PC-3 (cell line): ENCODE measurements around the gene COG5. TPM values are rescaled to one million over a fixed set of nuclear protein-coding genes. Genes with fewer than 3 reads are reported as not detected.

Experiments
- ATAC-seq: fragments of 200-7000 bp; cut with Tn5 transposase; 2 replicates; pipeline ENCODE4 v1.9.1; 2020; ENCODE audit warnings: mild to moderate bottlenecking, moderate library complexity
- BruUV-seq: library from RNA; stranded (reverse); fragments of 400-500 nt; replicated peaks from 2 replicates; lab custom pipeline; 2021; lab: Mats Ljungman, UMichigan
- CTCF ChIA-PET: fragments of 300-600 bp; sonication (Branson Sonifier 250); formaldehyde crosslinking; loops from one replicate; lab custom pipeline; 2022; ENCODE audit warnings: antibody characterized with exemption; lab: Charles Lee
- POLR2A ChIA-PET: fragments of 300-600 bp; sonication (Branson Sonifier 250); formaldehyde crosslinking; loops from one replicate; lab custom pipeline; 2022; ENCODE audit warnings: antibody characterized with exemption; ENCODE audit not compliant: unreplicated experiment; lab: Charles Lee
- DNase-seq: peaks from one replicate; pipeline ENCODE4 v3.0.0-alpha.2; 2015
- H2AFZ ChIP-seq: fragments of 300-600 bp; sonication (generic); 2 replicates; pipeline ENCODE4 v1.6.0; 2016; ENCODE audit warnings: antibody characterized with exemption, low read length
- H3F3A ChIP-seq: fragments of 300-600 bp; sonication (generic); one replicate; pipeline ENCODE4 v1.6.0; 2017; ENCODE audit warnings: antibody characterized with exemption, low read length, control low read depth, mild to moderate bottlenecking; ENCODE audit not compliant: unreplicated experiment
- H3K27ac ChIP-seq: fragments of 300-600 bp; sonication (generic); 2 replicates; pipeline ENCODE4 v1.5.1; 2016; ENCODE audit warnings: mild to moderate bottlenecking, low read length
- H3K27me3 ChIP-seq: fragments of 300-600 bp; sonication (generic); 2 replicates; pipeline ENCODE4 v1.6.1; 2016; ENCODE audit warnings: low read length, mixed read lengths
- H3K36me3 ChIP-seq: fragments of 300-600 bp; sonication (generic); 2 replicates; pipeline ENCODE4 v1.6.1; 2016; ENCODE audit warnings: low read depth, mixed run types, low read length, mixed read lengths
- H3K4me1 ChIP-seq: fragments of 300-600 bp; sonication (generic); 2 replicates; pipeline ENCODE4 v1.5.1; 2016; ENCODE audit warnings: low read length; ENCODE audit not compliant: insufficient read depth
- H3K4me2 ChIP-seq: fragments of 300-600 bp; sonication (generic); 2 replicates; pipeline ENCODE4 v1.6.0; 2016; ENCODE audit warnings: low read length
- H3K4me3 ChIP-seq: fragments of 300-600 bp; sonication (generic); 2 replicates; pipeline ENCODE4 v1.5.1; 2016; ENCODE audit warnings: mild to moderate bottlenecking, low read length, mixed read lengths
- H3K79me2 ChIP-seq: fragments of 300-600 bp; sonication (generic); 2 replicates; pipeline ENCODE4 v1.6.1; 2017; ENCODE audit warnings: low read length, mixed read lengths
- H3K9ac ChIP-seq: fragments of 300-600 bp; sonication (generic); 2 replicates; pipeline ENCODE4 v1.6.0; 2016; ENCODE audit warnings: mild to moderate bottlenecking, low read length
- H3K9me2 ChIP-seq: fragments of 300-600 bp; sonication (generic); replicated peaks from 2 replicates; pipeline ENCODE4 v1.6.1; 2016; ENCODE audit warnings: mixed run types, low read length, mixed read lengths
- H3K9me3 ChIP-seq: fragments of 300-600 bp; sonication (generic); 2 replicates; pipeline ENCODE4 v1.6.1; 2016; ENCODE audit warnings: low read length, mixed read lengths
- H4K20me1 ChIP-seq: fragments of 300-600 bp; sonication (generic); 2 replicates; pipeline ENCODE4 v1.6.1; 2016; ENCODE audit warnings: low read length, mixed read lengths
- CTCF ChIP-seq: fragments of 300-600 bp; sonication (generic); conservative IDR thresholded peaks from 2 replicates; pipeline ENCODE4 v1.5.1; 2017; ENCODE audit warnings: antibody characterized with exemption, low read depth, mild to moderate bottlenecking, low read length
- EZH2 ChIP-seq: fragments of 300-600 bp; sonication (generic); IDR thresholded peaks from one replicate; pipeline ENCODE4 v1.6.1; 2017; ENCODE audit warnings: antibody characterized with exemption, mild to moderate bottlenecking, low read length; ENCODE audit not compliant: unreplicated experiment
- EZH2phosphoT487 ChIP-seq: fragments of 300-600 bp; sonication (generic); IDR thresholded peaks from 2 replicates; pipeline ENCODE4 v1.6.1; 2018; ENCODE audit warnings: mild to moderate bottlenecking, antibody characterized with exemption, low read length, borderline replicate concordance
- intact Hi-C: fragments of 100-400 bp; cut with micrococcal nuclease; formaldehyde crosslinking; loops from 2 replicates; pipeline ENCODE4 v1.9.0; 2023
- total RNA-seq: library from RNA; depleted of rRNA; stranded (reverse); fragments of >200 nt; gene quantifications from 2 replicates; pipeline ENCODE4 v1.2.3, GENCODE V29; 2014

COG5 gene
- total RNA-seq, 1 experiment from 2014 or later = 51.7 TPM

GRCh38 chr7:107269790-107270189 is 293.9 kb downstream of the COG5 start:
- POLR2A ChIA-PET = interaction anchor here (0.5 kb wide), 1 partner anchor 36 kb away, joined by 3 read pairs; no protein-coding TSS in a partner anchor
- TF ChIP-seq EZH2phosphoT487 (no peak), CTCF (no peak), EZH2 (no peak)
- no peak for DNase-seq
- no peak overlapping the region for H3K4me2 ChIP-seq
- no peak overlapping the region for H2AFZ ChIP-seq
- H3K27me3 ChIP-seq = no peaks in the 10 kb centered on the region
- no peaks in the 10 kb centered on the region for H3K36me3 ChIP-seq
- CTCF ChIA-PET = no interaction called here
- no peaks in the 10 kb centered on the region for H3K79me2 ChIP-seq
- H3K9me3 ChIP-seq = no peaks in the 10 kb centered on the region
- no TSS peak for BruUV-seq
- H3K4me1 ChIP-seq = no peaks in the 10 kb centered on the region
- no peak overlapping the region for H3K9ac ChIP-seq
- ATAC-seq = no peak
- intact Hi-C loops = no loop called here
- H3K27ac ChIP-seq = no peak overlapping the region
- H3F3A ChIP-seq = no peaks in the 10 kb centered on the region
- H3K9me2 ChIP-seq = no peaks in the 10 kb centered on the region
- no peak overlapping the region for H3K4me3 ChIP-seq
- H4K20me1 ChIP-seq = no peaks in the 10 kb centered on the region

GRCh38 chr7:107268594-107268993 is 295.1 kb downstream of the COG5 start:
- TF ChIP-seq EZH2 (no peak), EZH2phosphoT487 (no peak), CTCF (no peak)
- H3K9me2 ChIP-seq = no peaks in the 10 kb centered on the region
- H3K4me2 ChIP-seq = no peak overlapping the region
- intact Hi-C loops = no loop called here
- H3K27ac ChIP-seq = no peak overlapping the region
- BruUV-seq = no TSS peak
- no peak for DNase-seq
- POLR2A ChIA-PET = no interaction called here
- H3F3A ChIP-seq = no peaks in the 10 kb centered on the region
- H2AFZ ChIP-seq = no peak overlapping the region
- CTCF ChIA-PET = no interaction called here
- ATAC-seq = no peak
- H3K9me3 ChIP-seq = no peaks in the 10 kb centered on the region
- no peaks in the 10 kb centered on the region for H3K79me2 ChIP-seq
- H3K4me1 ChIP-seq = no peaks in the 10 kb centered on the region
- no peaks in the 10 kb centered on the region for H4K20me1 ChIP-seq
- no peak overlapping the region for H3K9ac ChIP-seq
- H3K4me3 ChIP-seq = no peak overlapping the region
- no peaks in the 10 kb centered on the region for H3K27me3 ChIP-seq
- no peaks in the 10 kb centered on the region for H3K36me3 ChIP-seq

- H3K79me2 ChIP-seq = no peaks in the 10 kb centered on the region
- DNase-seq = no peak
- H3F3A ChIP-seq = no peaks in the 10 kb centered on the region
- H3K9ac ChIP-seq = no peak overlapping the region
- no peaks in the 10 kb centered on the region for H3K4me1 ChIP-seq
- H3K36me3 ChIP-seq = no peaks in the 10 kb centered on the region
- no peaks in the 10 kb centered on the region for H4K20me1 ChIP-seq
- no peaks in the 10 kb centered on the region for H3K9me2 ChIP-seq
- no peaks in the 10 kb centered on the region for H3K9me3 ChIP-seq
- H3K27me3 ChIP-seq = no peaks in the 10 kb centered on the region
- no peak for ATAC-seq
- H3K27ac ChIP-seq = no peak overlapping the region
- TF ChIP-seq EZH2phosphoT487 (no peak), CTCF (no peak), EZH2 (no peak)
- POLR2A ChIA-PET = interaction anchor here (0.5 kb wide), 1 partner anchor 61 kb away, joined by 5 read pairs; no protein-coding TSS in a partner anchor
- CTCF ChIA-PET = no interaction called here
- no TSS peak for BruUV-seq
- no peak overlapping the region for H2AFZ ChIP-seq
- no peak overlapping the region for H3K4me3 ChIP-seq
- no peak overlapping the region for H3K4me2 ChIP-seq
- intact Hi-C loops = no loop called here
Observed at GRCh38 chr7:107267138-107267537, 296.6 kb downstream of the COG5 start.
